ENCODE results near the gene INPP5E.

The INPP5E gene

GRCh38 chr9:136392538-136393449 lies 46.9 kb downstream of the INPP5E start:
- H3K36me3 ChIP-seq (replicated peaks in 1 of 2; ENCODE audit: control insufficient read depth in 2 of 2, insufficient read depth in 2 of 2, low read length in 2 of 2): peaks cover 70 to 93% of the 10 kb centered on the region in 2 donors
- H2BK12ac ChIP-seq (ENCODE audit: low read length): no peak overlapping the region
- H3K9me3 ChIP-seq (replicated peaks in 1 of 2; ENCODE audit: control insufficient read depth in 2 of 2, insufficient read depth in 1 of 2, low read depth in 1 of 2, low read length in 2 of 2): no peaks in the 10 kb centered on the region

GRCh38 chr9:136391737-136392537 lies 47.7 kb downstream of the INPP5E start:
- WGBS, 2 donors (ENCODE audit: extremely low coverage in 2 of 2, insufficient read length in 2 of 2, insufficient replicate concordance in 1 of 2): no CpG with 5 or more reads among the region's 28 CpGs

More at GRCh38 chr9:136392538-136393449, 46.9 kb downstream of the INPP5E start:
- H2AK5ac ChIP-seq (ENCODE audit: low read depth, low read length): no peak overlapping the region
- H2BK5ac ChIP-seq (ENCODE audit: low read length): no peak overlapping the region
- H3K4me2 ChIP-seq (ENCODE audit: insufficient read depth, low read length, poor library complexity, severe bottlenecking): no peak overlapping the region
- no peak overlapping the region for H2BK120ac ChIP-seq (ENCODE audit: low read depth, low read length)
- WGBS, 2 donors (ENCODE audit: extremely low coverage in 2 of 2, insufficient read length in 2 of 2, insufficient replicate concordance in 1 of 2): no CpG with 5 or more reads among the region's 21 CpGs
- no peak overlapping the region for H3K27ac ChIP-seq (replicated peaks; ENCODE audit: low read length)
- no peak overlapping the region for H3K4me3 ChIP-seq (ENCODE audit: low read length in 2 of 2)
- H3K23ac ChIP-seq (ENCODE audit: low read depth, low read length, poor library complexity): no peak overlapping the region
- no peak overlapping the region for H2BK15ac ChIP-seq (ENCODE audit: low read length)
- no peaks in the 10 kb centered on the region for H3K27me3 ChIP-seq (ENCODE audit: control insufficient read depth in 3 of 3, insufficient read depth in 3 of 3, low read depth in 1 of 3, low read length in 3 of 3)
- H3K4me1 ChIP-seq (ENCODE audit: control insufficient read depth in 2 of 2, insufficient read depth in 1 of 2, low read depth in 1 of 2, low read length in 2 of 2): no peaks in the 10 kb centered on the region
- peaks cover 8% of the 10 kb centered on the region for H3K79me1 ChIP-seq (ENCODE audit: low read depth, low read length)
- no peak overlapping the region for H2AFZ ChIP-seq (ENCODE audit: low read length)
- no peak for DNase-seq (ENCODE audit: low spot score)
- H3K4ac ChIP-seq (ENCODE audit: low read length): no peak overlapping the region
- H3K9ac ChIP-seq (ENCODE audit: low read depth, low read length, poor library complexity): peak overlapping the region; percentile 21
- H3K18ac ChIP-seq (ENCODE audit: low read length): no peak overlapping the region
- H3K14ac ChIP-seq (ENCODE audit: low read length): no peak overlapping the region
- no peak overlapping the region for H4K8ac ChIP-seq (ENCODE audit: low read depth, low read length)
- H4K91ac ChIP-seq (ENCODE audit: low read depth, low read length, poor library complexity): no peak overlapping the region

GRCh38 chr9:136389396-136389795 lies 50.2 kb downstream of the INPP5E start:
- no peak overlapping the region for H2AK5ac ChIP-seq (ENCODE audit: low read depth, low read length)
- no peaks in the 10 kb centered on the region for H3K9me3 ChIP-seq (replicated peaks in 1 of 2; ENCODE audit: control insufficient read depth in 2 of 2, insufficient read depth in 1 of 2, low read depth in 1 of 2, low read length in 2 of 2)
- H3K36me3 ChIP-seq (replicated peaks in 1 of 2; ENCODE audit: control insufficient read depth in 2 of 2, insufficient read depth in 2 of 2, low read length in 2 of 2): peaks cover 59 to 90% of the 10 kb centered on the region in 2 donors
- H3K27ac ChIP-seq (replicated peaks; ENCODE audit: low read length): no peak overlapping the region
- no peak overlapping the region for H4K8ac ChIP-seq (ENCODE audit: low read depth, low read length)
- no peak overlapping the region for H2BK12ac ChIP-seq (ENCODE audit: low read length)
- no peak overlapping the region for H3K23ac ChIP-seq (ENCODE audit: low read depth, low read length, poor library complexity)
- no peak for DNase-seq (ENCODE audit: low spot score)
- H3K4ac ChIP-seq (ENCODE audit: low read length): no peak overlapping the region
- no peaks in the 10 kb centered on the region for H3K27me3 ChIP-seq (ENCODE audit: control insufficient read depth in 3 of 3, insufficient read depth in 3 of 3, low read depth in 1 of 3, low read length in 3 of 3)
- no peak overlapping the region for H3K14ac ChIP-seq (ENCODE audit: low read length)
- H2BK5ac ChIP-seq (ENCODE audit: low read length): no peak overlapping the region
- H3K79me1 ChIP-seq (ENCODE audit: low read depth, low read length): peaks cover 5% of the 10 kb centered on the region
- H4K91ac ChIP-seq (ENCODE audit: low read depth, low read length, poor library complexity): no peak overlapping the region
- no CpG with 5 or more reads among the region's 14 CpGs for WGBS, 2 donors (ENCODE audit: extremely low coverage in 2 of 2, insufficient read length in 2 of 2, insufficient replicate concordance in 1 of 2)
- H3K4me1 ChIP-seq (ENCODE audit: control insufficient read depth in 2 of 2, insufficient read depth in 1 of 2, low read depth in 1 of 2, low read length in 2 of 2): no peaks in the 10 kb centered on the region
- H3K9ac ChIP-seq (ENCODE audit: low read depth, low read length, poor library complexity): no peak overlapping the region
- no peak overlapping the region for H3K4me3 ChIP-seq (ENCODE audit: low read length in 2 of 2)
- H2AFZ ChIP-seq (ENCODE audit: low read length): no peak overlapping the region
- H2BK15ac ChIP-seq (ENCODE audit: low read length): no peak overlapping the region
- H3K4me2 ChIP-seq (ENCODE audit: insufficient read depth, low read length, poor library complexity, severe bottlenecking): no peak overlapping the region
- H3K18ac ChIP-seq (ENCODE audit: low read length): no peak overlapping the region
- no peak overlapping the region for H2BK120ac ChIP-seq (ENCODE audit: low read depth, low read length)

More at GRCh38 chr9:136391737-136392537, 47.7 kb downstream of the INPP5E start:
- Histone ChIP-seq H3K14ac (ENCODE audit: low read length) (no peak overlapping the region), H3K4me3 (ENCODE audit: low read length in 2 of 2) (no peak overlapping the region), H3K18ac (ENCODE audit: low read length) (no peak overlapping the region), H3K36me3 (replicated peaks in 1 of 2; ENCODE audit: control insufficient read depth in 2 of 2, insufficient read depth in 2 of 2, low read length in 2 of 2) (peaks cover 72 to 94% of the 10 kb centered on the region in 2 donors), H3K4ac (ENCODE audit: low read length) (no peak overlapping the region), H2AK5ac (ENCODE audit: low read depth, low read length) (no peak overlapping the region), H4K91ac (ENCODE audit: low read depth, low read length, poor library complexity) (no peak overlapping the region), H2BK15ac (ENCODE audit: low read length) (no peak overlapping the region), H3K27me3 (ENCODE audit: control insufficient read depth in 3 of 3, insufficient read depth in 3 of 3, low read depth in 1 of 3, low read length in 3 of 3) (no peaks in the 10 kb centered on the region), H3K27ac (replicated peaks; ENCODE audit: low read length) (no peak overlapping the region), H3K23ac (ENCODE audit: low read depth, low read length, poor library complexity) (peak overlapping the region; percentile 31), H3K4me2 (ENCODE audit: insufficient read depth, low read length, poor library complexity, severe bottlenecking) (no peak overlapping the region), H3K9ac (ENCODE audit: low read depth, low read length, poor library complexity) (no peak overlapping the region), H2BK120ac (ENCODE audit: low read depth, low read length) (no peak overlapping the region), H2AFZ (ENCODE audit: low read length) (no peak overlapping the region), H3K9me3 (replicated peaks in 1 of 2; ENCODE audit: control insufficient read depth in 2 of 2, insufficient read depth in 1 of 2, low read depth in 1 of 2, low read length in 2 of 2) (no peaks in the 10 kb centered on the region), H2BK5ac (ENCODE audit: low read length) (no peak overlapping the region), H3K4me1 (ENCODE audit: control insufficient read depth in 2 of 2, insufficient read depth in 1 of 2, low read depth in 1 of 2, low read length in 2 of 2) (no peaks in the 10 kb centered on the region), H4K8ac (ENCODE audit: low read depth, low read length) (peak overlapping the region; percentile 43), H3K79me1 (ENCODE audit: low read depth, low read length) (peaks cover 7% of the 10 kb centered on the region), H2BK12ac (ENCODE audit: low read length) (no peak overlapping the region)
- DNase-seq (ENCODE audit: low spot score): no peak

GRCh38 chr9:136387217-136387616 lies 52.4 kb downstream of the INPP5E start:
- no CpG with 5 or more reads among the region's 19 CpGs for WGBS, 2 donors (ENCODE audit: extremely low coverage in 2 of 2, insufficient read length in 2 of 2, insufficient replicate concordance in 1 of 2)
- Histone ChIP-seq H4K8ac (ENCODE audit: low read depth, low read length) (no peak overlapping the region), H2BK12ac (ENCODE audit: low read length) (no peak overlapping the region), H3K9ac (ENCODE audit: low read depth, low read length, poor library complexity) (no peak overlapping the region), H3K18ac (ENCODE audit: low read length) (no peak overlapping the region), H2AK5ac (ENCODE audit: low read depth, low read length) (no peak overlapping the region), H3K23ac (ENCODE audit: low read depth, low read length, poor library complexity) (no peak overlapping the region), H3K27me3 (ENCODE audit: control insufficient read depth in 3 of 3, insufficient read depth in 3 of 3, low read depth in 1 of 3, low read length in 3 of 3) (no peaks in the 10 kb centered on the region), H2AFZ (ENCODE audit: low read length) (no peak overlapping the region), H2BK5ac (ENCODE audit: low read length) (no peak overlapping the region), H3K9me3 (replicated peaks in 1 of 2; ENCODE audit: control insufficient read depth in 2 of 2, insufficient read depth in 1 of 2, low read depth in 1 of 2, low read length in 2 of 2) (no peaks in the 10 kb centered on the region), H2BK120ac (ENCODE audit: low read depth, low read length) (no peak overlapping the region), H3K79me1 (ENCODE audit: low read depth, low read length) (peaks cover 3% of the 10 kb centered on the region), H3K14ac (ENCODE audit: low read length) (peak overlapping the region; percentile 56), H3K4ac (ENCODE audit: low read length) (no peak overlapping the region), H2BK15ac (ENCODE audit: low read length) (no peak overlapping the region), H4K91ac (ENCODE audit: low read depth, low read length, poor library complexity) (no peak overlapping the region), H3K36me3 (replicated peaks in 1 of 2; ENCODE audit: control insufficient read depth in 2 of 2, insufficient read depth in 2 of 2, low read length in 2 of 2) (peaks cover 60 to 90% of the 10 kb centered on the region in 2 donors), H3K4me3 (ENCODE audit: low read length in 2 of 2) (no peak overlapping the region), H3K4me1 (ENCODE audit: control insufficient read depth in 2 of 2, insufficient read depth in 1 of 2, low read depth in 1 of 2, low read length in 2 of 2) (no peaks in the 10 kb centered on the region), H3K4me2 (ENCODE audit: insufficient read depth, low read length, poor library complexity, severe bottlenecking) (no peak overlapping the region), H3K27ac (replicated peaks; ENCODE audit: low read length) (no peak overlapping the region)
- DNase-seq (ENCODE audit: low spot score): no peak

Measured in neuronal stem cell (in vitro differentiated cells).